SKM-1 treated with dmso at 0.1 percent for 144 hours (cell line): ENCODE measurements around the gene PCDHB14.

Experiments used
- DNase-seq: peaks from one replicate; lab custom pipeline; 2025; ENCODE audit not compliant: unreplicated experiment; lab: John Stamatoyannopoulos, UW

PCDHB14 gene

DNA sequence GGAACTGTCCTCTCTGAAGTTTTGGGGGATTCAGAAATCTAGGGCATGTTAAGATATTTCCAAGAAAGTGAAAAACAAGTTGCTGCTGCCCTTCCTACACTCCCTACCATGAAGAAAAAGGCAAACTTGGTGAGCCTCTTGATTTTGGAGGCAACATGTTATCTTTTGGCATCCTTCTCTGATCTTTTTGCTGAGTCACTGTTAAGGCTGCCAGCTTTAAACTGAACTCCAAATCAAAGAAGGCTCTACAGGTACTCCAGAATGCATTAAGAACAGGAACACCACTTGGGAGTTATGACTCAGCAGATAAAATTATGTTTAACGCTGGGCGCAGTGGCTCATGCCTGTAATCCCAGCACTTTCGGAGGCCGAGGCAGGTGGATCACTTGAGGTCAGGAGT lies 46.1 kb downstream of the PCDHB14 start:
- DNase-seq, result no peak

DNA sequence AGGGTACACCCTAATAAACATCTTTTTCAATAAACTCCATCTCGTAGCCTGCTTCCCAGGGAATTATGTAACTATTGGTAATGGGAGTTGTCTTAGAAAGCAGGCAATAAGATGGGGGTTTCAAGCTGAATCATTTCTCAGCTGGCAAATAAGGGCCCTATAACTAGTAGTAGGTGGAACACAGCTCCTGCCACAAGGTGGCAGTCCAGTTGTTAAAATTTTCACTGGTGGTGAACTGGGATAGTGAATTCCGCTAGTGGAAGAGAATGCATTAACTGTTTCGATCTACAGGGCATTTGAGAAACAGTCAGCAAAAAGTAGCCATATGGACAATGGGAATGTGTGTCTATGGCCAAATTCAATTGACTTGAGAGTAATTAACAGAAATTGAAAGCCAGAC lies 49.8 kb downstream of the PCDHB14 start:
- DNase-seq, result no peak
